H1 (cell line): ENCODE measurements around the gene CHRD. TPM values are rescaled to one million over a fixed set of nuclear protein-coding genes. Genes with fewer than 3 reads are reported as not detected.

Source experiments
- CTCF ChIA-PET: fragments of 300-600 bp; sonication (Branson Sonifier 250); formaldehyde crosslinking; loops from one replicate; lab custom pipeline; 2021; ENCODE audit not compliant: partially characterized antibody; lab: Charles Lee
- POLR2A ChIA-PET: fragments of 300-600 bp; sonication (Branson Sonifier 250); formaldehyde crosslinking; loops from one replicate; lab custom pipeline; 2021; ENCODE audit warnings: inconsistent platforms; ENCODE audit not compliant: partially characterized antibody; lab: Charles Lee
- DNase-seq, 2 experiments: peaks; one replicate each; pipeline versions ENCODE4 v3.0.0 to v3.0.0-alpha.2; 2010 to 2022; ENCODE audit warnings: low spot score in 2 of 2, low read depth in 1 of 2, mixed read lengths in 1 of 2
- FAIRE-seq: peaks from 2 replicates; lab custom pipeline; 2011; peaks lifted over from hg19 to GRCh38; lab: Jason Lieb, UNC
- H2AFZ ChIP-seq: 2 replicates; pipeline ENCODE4 v1.8.1; 2012; ENCODE audit warnings: low read length, inconsistent platforms
- H2AK5ac ChIP-seq: 2 replicates; pipeline ENCODE4 v1.6.1; 2013; ENCODE audit warnings: low read depth, low read length
- H2BK120ac ChIP-seq: replicated peaks from 2 replicates; pipeline ENCODE3; 2013; ENCODE audit warnings: low read depth, low read length, inconsistent platforms
- H2BK12ac ChIP-seq: 2 replicates; pipeline ENCODE4 v1.6.1; 2013; ENCODE audit warnings: low read depth, low read length
- H2BK15ac ChIP-seq: 2 replicates; pipeline ENCODE4 v1.6.1; 2013; ENCODE audit warnings: low read length
- H2BK20ac ChIP-seq: 2 replicates; pipeline ENCODE4 v1.6.1; 2013; ENCODE audit warnings: low read length
- H2BK5ac ChIP-seq: 2 replicates; pipeline ENCODE4 v1.6.1; 2013; ENCODE audit warnings: low read depth, low read length
- H3K14ac ChIP-seq: 2 replicates; pipeline ENCODE4 v1.6.1; 2013; ENCODE audit warnings: inconsistent platforms; ENCODE audit not compliant: insufficient read length
- H3K18ac ChIP-seq: 2 replicates; pipeline ENCODE4 v1.6.1; 2013; ENCODE audit warnings: low read length; ENCODE audit errors: extremely low read depth
- H3K23ac ChIP-seq: 2 replicates; pipeline ENCODE4 v1.6.1; 2013; ENCODE audit warnings: inconsistent platforms; ENCODE audit not compliant: insufficient read length
- H3K23me2 ChIP-seq: 2 replicates; pipeline ENCODE4 v1.6.1; 2013; ENCODE audit warnings: low read depth, low read length
- H3K27ac ChIP-seq: 2 replicates; pipeline ENCODE4 v1.6.1; 2011; ENCODE audit warnings: low read depth, low read length, inconsistent platforms
- H3K27me3 ChIP-seq, 4 experiments: replicated peaks in 1 of 4; 1 replicate in 1 of 4; 2 replicates in 3 of 4; pipeline versions ENCODE4 v1.6.1 to v1.8.1; 2011 to 2013; ENCODE audit warnings: low read length in 3 of 4, mild to moderate bottlenecking in 3 of 4, inconsistent platforms in 2 of 4, mixed read lengths in 2 of 4, moderate library complexity in 1 of 4; ENCODE audit not compliant: control insufficient read depth in 3 of 4, insufficient read depth in 3 of 4; ENCODE audit errors: extremely low read depth in 1 of 4
- H3K36me3 ChIP-seq, 4 experiments: 2 replicates each; pipeline versions ENCODE4 v1.6.1 to v1.8.1; 2011 to 2013; ENCODE audit warnings: mild to moderate bottlenecking in 4 of 4, low read length in 3 of 4, moderate library complexity in 2 of 4, control low read depth in 1 of 4, inconsistent platforms in 1 of 4; ENCODE audit not compliant: insufficient read depth in 4 of 4, control insufficient read depth in 2 of 4
- H3K4ac ChIP-seq: replicated peaks from 2 replicates; pipeline ENCODE3; 2013; ENCODE audit warnings: low read length, low read depth, mixed read lengths, inconsistent platforms; ENCODE audit not compliant: insufficient read length
- H3K4me1 ChIP-seq, 4 experiments: replicated peaks in 1 of 4; 1 replicate in 1 of 4; 2 replicates in 3 of 4; pipeline versions ENCODE4 v1.6.1 to v1.8.1; 2011 to 2013; ENCODE audit warnings: low read length in 3 of 4, inconsistent platforms in 2 of 4, mixed read lengths in 1 of 4; ENCODE audit not compliant: insufficient read depth in 4 of 4, control insufficient read depth in 3 of 4
- H3K4me2 ChIP-seq, 2 experiments: 2 replicates each; pipeline versions ENCODE4 v1.6.1 to v1.8.1; 2011 to 2013; ENCODE audit warnings: low read depth in 2 of 2, low read length in 2 of 2, control low read depth in 1 of 2, inconsistent platforms in 1 of 2, mild to moderate bottlenecking in 1 of 2; ENCODE audit not compliant: insufficient read depth in 1 of 2
- H3K4me3 ChIP-seq, 4 experiments: fragments of 200-600, 300-600 bp in 1 of 4; sonication (generic), shearing (Covaris generic), sonication (Bioruptor Twin) in 1 of 4; 2 replicates each; pipeline versions ENCODE4 v1.5.1 to v1.8.1; 2011 to 2016; ENCODE audit warnings: low read length in 4 of 4, low read depth in 3 of 4, control low read depth in 2 of 4, inconsistent platforms in 2 of 4, mild to moderate bottlenecking in 2 of 4, mixed read lengths in 1 of 4, moderate library complexity in 1 of 4; ENCODE audit not compliant: insufficient read depth in 2 of 4; ENCODE audit errors: extremely low read depth in 1 of 4
- H3K56ac ChIP-seq: replicated peaks from 2 replicates; pipeline ENCODE3; 2013; ENCODE audit warnings: low read depth, mild to moderate bottlenecking, mixed read lengths, low read length, inconsistent platforms; ENCODE audit not compliant: insufficient read length
- H3K79me1 ChIP-seq: 2 replicates; pipeline ENCODE4 v1.6.1; 2013; ENCODE audit warnings: low read depth, low read length, control low read depth
- H3K79me2 ChIP-seq, 2 experiments: 2 replicates each; pipeline versions ENCODE4 v1.6.1 to v1.8.1; 2012 to 2013; ENCODE audit warnings: low read length in 2 of 2, mild to moderate bottlenecking in 2 of 2, inconsistent platforms in 1 of 2; ENCODE audit not compliant: insufficient read depth in 2 of 2, control insufficient read depth in 1 of 2
- H3K9ac ChIP-seq, 4 experiments: replicated peaks in 1 of 4; 1 replicate in 1 of 4; 2 replicates in 3 of 4; pipeline versions ENCODE4 v1.6.1 to v1.8.1; 2011 to 2013; ENCODE audit warnings: low read depth in 3 of 4, low read length in 3 of 4, control low read depth in 2 of 4, mild to moderate bottlenecking in 2 of 4, moderate library complexity in 2 of 4, inconsistent platforms in 1 of 4; ENCODE audit errors: extremely low read depth in 1 of 4
- H3K9me3 ChIP-seq, 2 experiments: 2 replicates each; pipeline versions ENCODE4 v1.6.1 to v1.8.1; 2012 to 2013; ENCODE audit warnings: mild to moderate bottlenecking in 2 of 2, moderate library complexity in 2 of 2, control low read depth in 1 of 2, inconsistent platforms in 1 of 2, low read depth in 1 of 2, low read length in 1 of 2, mixed read lengths in 1 of 2; ENCODE audit not compliant: insufficient read depth in 2 of 2
- H4K20me1 ChIP-seq, 2 experiments: replicated peaks in 1 of 2; 2 replicates each; pipeline versions ENCODE3 to v1.8.1; 2011 to 2013; ENCODE audit warnings: inconsistent platforms in 2 of 2, low read length in 2 of 2, mild to moderate bottlenecking in 1 of 2; ENCODE audit not compliant: insufficient read depth in 2 of 2, control insufficient read depth in 1 of 2
- H4K5ac ChIP-seq: 2 replicates; pipeline ENCODE4 v1.6.1; 2013; ENCODE audit warnings: low read length, low read depth, mixed read lengths, inconsistent platforms; ENCODE audit not compliant: insufficient read length
- H4K8ac ChIP-seq: 2 replicates; pipeline ENCODE4 v1.8.0; 2013; ENCODE audit warnings: mild to moderate bottlenecking, moderate library complexity, low read length, inconsistent platforms; ENCODE audit not compliant: insufficient read depth; ENCODE audit errors: extremely low read depth
- H4K91ac ChIP-seq: replicated peaks from 2 replicates; pipeline ENCODE3; 2013; ENCODE audit warnings: low read length, mixed read lengths, inconsistent platforms; ENCODE audit not compliant: insufficient read length
- MAX ChIP-seq: IDR thresholded peaks from 2 replicates; pipeline ENCODE4 v1.6.1; 2012; ENCODE audit warnings: inconsistent platforms
- WGBS, 2 experiments: shearing (Covaris generic) in 1 of 2; methylation state at CpG; one replicate each; pipeline versions ENCODE4 v1.1.6 to v1.1.7; 2013 to 2015; ENCODE audit warnings: low lambda C conversion rate in 2 of 2, mixed read lengths in 2 of 2, inconsistent platforms in 1 of 2, low coverage in 1 of 2, missing lambda C conversion rate in 1 of 2; ENCODE audit not compliant: insufficient replicate concordance in 2 of 2, insufficient coverage in 1 of 2, insufficient read length in 1 of 2; ENCODE audit errors: extremely low coverage in 1 of 2, missing lambda C conversion rate in 1 of 2; 5-methylcytosine and 5-hydroxymethylcytosine counted together
- polyA plus RNA-seq, 7 experiments: library from polyadenylated mRNA; depleted of rRNA in 3 of 7; stranded (reverse) in 5 of 7; unstranded in 2 of 7; fragments of >200 nt in 5 of 7; fragments of 200-250 nt in 2 of 7; gene quantifications; 1 replicate in 5 of 7; 2 replicates in 1 of 7; 4 replicates in 1 of 7; pipeline versions ENCODE4 v1.2.1 to v1.2.3, GENCODE V29; 2011 to 2013; ENCODE audit warnings: missing spikeins in 2 of 7, mixed read lengths in 2 of 7
- total RNA-seq: library from RNA; stranded (reverse); fragmentation: NEBNext Ultra II Directional; extraction: Animal tissue kit (Norgen Biotek cat#: 25700); gene quantifications from 2 replicates; pipeline ENCODE4 v1.2.1, GENCODE V29; 2021

CHRD gene
- total and polyA plus RNA-seq, 2 of the 8 experiments (the other 6 are each of a cell fraction or from before 2014, with no cell fraction given), result 0.62 to 0.86 TPM

DNA sequence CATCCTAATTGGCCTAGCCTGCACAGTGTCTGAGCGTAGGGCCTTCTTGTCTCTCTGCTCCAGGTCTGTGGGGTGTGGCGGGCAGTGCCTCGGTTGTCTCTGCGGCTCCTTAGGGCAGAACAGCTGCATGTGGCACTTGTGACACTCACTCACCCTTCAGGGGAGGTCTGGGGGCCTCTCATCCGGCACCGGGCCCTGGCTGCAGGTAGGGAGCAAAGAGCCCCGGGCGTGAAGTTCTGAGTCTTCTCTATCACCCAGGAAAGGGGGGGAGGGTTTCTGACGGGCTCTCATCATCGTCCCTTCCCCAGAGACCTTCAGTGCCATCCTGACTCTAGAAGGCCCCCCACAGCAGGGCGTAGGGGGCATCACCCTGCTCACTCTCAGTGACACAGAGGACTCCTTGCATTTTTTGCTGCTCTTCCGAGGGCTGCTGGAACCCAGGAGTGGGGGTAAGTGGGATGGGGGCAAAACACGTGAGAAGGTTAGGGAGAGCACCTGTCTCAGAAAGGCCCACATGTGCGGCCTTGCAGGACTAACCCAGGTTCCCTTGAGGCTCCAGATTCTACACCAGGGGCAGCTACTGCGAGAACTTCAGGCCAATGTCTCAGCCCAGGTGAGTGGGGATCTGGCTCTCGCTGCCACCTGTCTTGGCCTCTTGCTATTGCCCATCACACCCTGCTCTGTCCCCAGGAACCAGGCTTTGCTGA lies 2.6 kb downstream of the CHRD start:
- Histone ChIP-seq H3K4me1 (peaks cover 0 to 31% (median 22%) of the 10 kb centered on the region in 4 experiments; a peak in 6 of 7 replicates), H3K23me2 (peaks cover 15% of the 10 kb centered on the region; the same call in 1 of the 2 replicates), H3K14ac (no peak overlapping the region), H3K79me1 (no peaks in the 10 kb centered on the region), H3K56ac (no peak overlapping the region), H3K27ac (no peak overlapping the region), H3K18ac (peak overlapping the region; percentile 19; the same call in 1 of the 2 replicates), H4K20me1 (peaks cover 2 to 9% of the 10 kb centered on the region in 2 experiments), H3K4me2 (no peak overlapping the region; a peak in 1 of 4 replicates), H2BK20ac (no peak overlapping the region), H4K5ac (no peak overlapping the region), H3K23ac (no peak overlapping the region), H3K27me3 (peaks cover 31 to 55% (median 49%) of the 10 kb centered on the region in 4 experiments), H2BK12ac (no peak overlapping the region), H2BK120ac (no peak overlapping the region), H3K9ac (no peak overlapping the region), H2BK5ac (no peak overlapping the region), H3K36me3 (no peaks in the 10 kb centered on the region), H3K79me2 (no peaks in the 10 kb centered on the region), H3K9me3 (no peaks in the 10 kb centered on the region), H3K4me3 (no peak overlapping the region), H2BK15ac (0 out of 2 replicates have a peak overlapping the region, but pooled peaks have one; percentile 46), H4K8ac (no peak overlapping the region), H4K91ac (no peak overlapping the region), H3K4ac (no peak overlapping the region), H2AFZ (no peak overlapping the region), H2AK5ac (0 out of 2 replicates have a peak overlapping the region, but pooled peaks have one; percentile 48)
- WGBS, 2 experiments, result 90% methylated on average over 16 of the region's 16 CpGs; no CpG with 5 or more reads in 1 of the 2 experiments
- DNase-seq (no peak), FAIRE-seq (no peak)
- no peak for TF ChIP-seq MAX
- ChIA-PET CTCF (interaction anchor here (1.0 to 8.3 kb wide), 7 partner anchors 9 to 175 kb away, joined by 3 to 78 read pairs (median 5); no protein-coding TSS in a partner anchor), POLR2A (interaction anchor here (1.7 kb wide), 1 partner anchor 45 kb away, joined by 4 read pairs; the partner anchor contains the start of gene FAM131A)
